Nephron progenitor cell (in vitro differentiated cells): Measurements from ENCODE around the gene ZNF274.

ENCODE experiments used
- DNase-seq: peaks from one replicate; pipeline ENCODE4 v3.0.0; 2021
- H3K27ac Mint-ChIP-seq: 2 replicates; pipeline ENCODE4 v1.8.0; 2021; ENCODE audit warnings: mild to moderate bottlenecking, moderate library complexity, mixed read lengths
- H3K27me3 Mint-ChIP-seq: 2 replicates; pipeline ENCODE4 v1.8.0; 2021; ENCODE audit warnings: mild to moderate bottlenecking, low read depth, mixed read lengths; ENCODE audit not compliant: poor library complexity
- H3K36me3 Mint-ChIP-seq: 2 replicates; pipeline ENCODE4 v1.8.0; 2021; ENCODE audit warnings: low read depth, mixed read lengths
- H3K4me1 Mint-ChIP-seq: 2 replicates; pipeline ENCODE4 v1.8.0; 2021; ENCODE audit warnings: mixed read lengths
- H3K4me3 Mint-ChIP-seq: 2 replicates; pipeline ENCODE4 v1.8.0; 2021; ENCODE audit warnings: mild to moderate bottlenecking, moderate library complexity, mixed read lengths
- H3K9me3 Mint-ChIP-seq: 2 replicates; pipeline ENCODE4 v1.8.0; 2021; ENCODE audit warnings: mild to moderate bottlenecking, moderate library complexity, mixed read lengths
- CTCF ChIP-seq: fragments of 200-600 bp; sonication (generic); IDR thresholded peaks from 2 replicates; pipeline ENCODE4 v1.5.0; 2021; ENCODE audit warnings: antibody characterized with exemption

The ZNF274 gene

GRCh38 chr19:58154287-58154678, 28.6 kb upstream of the ZNF274 start:
- no peak for DNase-seq
- Mint-ChIP-seq H3K4me3 (peak overlapping the region; percentile 87), H3K27me3 (peaks cover 3% of the 10 kb centered on the region), H3K9me3 (peaks cover 87% of the 10 kb centered on the region), H3K27ac (peak overlapping the region; percentile 90), H3K4me1 (peaks cover 14% of the 10 kb centered on the region), H3K36me3 (peaks cover 44% of the 10 kb centered on the region)
- TF ChIP-seq CTCF: no peak

GRCh38 chr19:58154679-58155648, 27.9 kb upstream of the ZNF274 start:
- DNase-seq: peak; percentile 99
- H3K4me3 Mint-ChIP-seq: peak overlapping the region; percentile 87
- peaks cover 3% of the 10 kb centered on the region for H3K27me3 Mint-ChIP-seq
- peak overlapping the region; percentile 90 for H3K27ac Mint-ChIP-seq
- peaks cover 84% of the 10 kb centered on the region for H3K9me3 Mint-ChIP-seq
- H3K36me3 Mint-ChIP-seq: peaks cover 37% of the 10 kb centered on the region
- peak; percentile 98 for TF ChIP-seq CTCF
- peaks cover 7% of the 10 kb centered on the region for H3K4me1 Mint-ChIP-seq

GRCh38 chr19:58157045-58157728, 25.7 kb upstream of the ZNF274 start:
- peaks cover 20% of the 10 kb centered on the region for H3K36me3 Mint-ChIP-seq
- no peak overlapping the region for H3K27ac Mint-ChIP-seq
- no peaks in the 10 kb centered on the region for H3K27me3 Mint-ChIP-seq
- H3K9me3 Mint-ChIP-seq: peaks cover 86% of the 10 kb centered on the region
- peaks cover 6% of the 10 kb centered on the region for H3K4me1 Mint-ChIP-seq
- H3K4me3 Mint-ChIP-seq: no peak overlapping the region
- no peak for DNase-seq
- TF ChIP-seq CTCF: no peak

- TF ChIP-seq CTCF: no peak
- Mint-ChIP-seq H3K36me3 (peaks cover 11% of the 10 kb centered on the region), H3K27ac (no peak overlapping the region), H3K9me3 (peaks cover 91% of the 10 kb centered on the region), H3K4me3 (no peak overlapping the region), H3K4me1 (no peaks in the 10 kb centered on the region), H3K27me3 (peaks cover 10% of the 10 kb centered on the region)
- no peak for DNase-seq
Observed at GRCh38 chr19:58166268-58166667, 16.6 kb upstream of the ZNF274 start.

GRCh38 chr19:58166708-58167280, 16.1 kb upstream of the ZNF274 start:
- DNase-seq: no peak
- Mint-ChIP-seq H3K36me3 (peaks cover 11% of the 10 kb centered on the region), H3K9me3 (peaks cover 91% of the 10 kb centered on the region), H3K4me3 (no peak overlapping the region), H3K27me3 (peaks cover 10% of the 10 kb centered on the region), H3K4me1 (no peaks in the 10 kb centered on the region), H3K27ac (no peak overlapping the region)
- no peak for TF ChIP-seq CTCF
